Neuronal stem cell (in vitro differentiated cells): Measurements from ENCODE around the gene OPN5. TPM values are rescaled to one million over a fixed set of nuclear protein-coding genes. Genes with fewer than 3 reads are reported as not detected.

Experiments
- small RNA-seq: library from polyadenylated mRNA; stranded (forward); fragments of <200 nt; extraction: miRNeasy Mini kit (QIAGEN cat#:217004); gene quantifications from one replicate; pipeline ENCODE3, GENCODE V24; 2013; ENCODE audit not compliant: insufficient read depth

Gene OPN5

Small RNA genes within 50 kb of the gene (small RNA-seq; reads per million reads assigned to genes)
- gene RNU1-105P, result not detected
